Measurements from ENCODE around the gene KIAA1217. TPM values are rescaled to one million over a fixed set of nuclear protein-coding genes. Genes with fewer than 3 reads are reported as not detected.

The KIAA1217 gene
- total and polyA plus RNA-seq, 9 of the 15 experiments (the other 6 are each of a cell fraction or from before 2014, with no cell fraction given): 0.04 TPM; not detected in 8

DNA sequence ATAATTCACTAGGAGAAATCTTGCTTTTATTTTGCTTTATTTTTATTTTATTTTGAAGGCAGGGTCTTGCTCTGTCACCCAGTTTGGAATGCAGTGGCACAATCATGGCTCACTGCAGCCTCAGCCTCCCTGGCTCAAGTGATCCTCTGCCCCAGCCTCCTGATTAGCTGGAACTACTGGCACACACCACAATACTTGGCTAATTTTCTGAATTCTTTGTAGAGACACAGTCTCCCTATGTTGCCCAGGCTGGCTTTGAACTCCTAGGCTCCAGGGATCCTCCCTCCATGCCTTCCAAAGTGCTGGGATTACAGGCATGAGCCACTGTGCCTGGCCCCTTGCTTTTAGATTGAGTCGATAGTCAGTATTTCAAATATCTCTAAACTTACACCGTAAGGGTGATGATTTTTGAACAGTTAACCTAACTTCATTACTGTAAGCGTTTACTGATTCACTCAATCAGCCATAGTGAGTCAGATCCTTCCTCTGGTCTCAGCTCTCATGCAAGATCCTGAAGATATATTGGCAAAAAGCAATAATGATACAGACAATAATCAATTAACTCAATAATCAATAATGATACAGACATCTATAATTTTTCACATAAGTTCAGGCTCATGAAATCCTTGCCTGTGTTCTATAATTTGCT is 239.5 kb downstream of the KIAA1217 start:
- Histone ChIP-seq H3K4me2 (ENCODE audit: insufficient read depth, low read length) (no peak overlapping the region), H3K27me3 (ENCODE audit: control insufficient read depth in 2 of 2, insufficient read depth in 2 of 2, low read length in 2 of 2) (peaks cover 0 to 9% of the 10 kb centered on the region in 2 experiments; a peak in 3 of 5 replicates), H3K27ac (ENCODE audit: extremely low read depth, low read depth, low read length) (no peak overlapping the region), H2AFZ (ENCODE audit: low read depth, low read length) (no peak overlapping the region), H3K36me3 (ENCODE audit: control insufficient read depth, insufficient read depth, low read length) (no peaks in the 10 kb centered on the region), H3K4me3 (no peak overlapping the region), H3K9me3 (replicated peaks; ENCODE audit: control insufficient read depth, insufficient read depth, low read depth, low read length) (no peaks in the 10 kb centered on the region), H3K9me1 (ENCODE audit: control insufficient read depth, insufficient read depth, low read length) (no peaks in the 10 kb centered on the region), H3K79me2 (ENCODE audit: control insufficient read depth, insufficient read depth, low read length) (no peaks in the 10 kb centered on the region), H3K9ac (ENCODE audit: insufficient read depth in 1 of 2, low read depth in 2 of 2, low read length in 2 of 2) (no peak overlapping the region), H3K4me1 (replicated peaks in 1 of 2; ENCODE audit: control insufficient read depth in 2 of 2, insufficient read depth in 2 of 2, low read length in 2 of 2) (no peaks in the 10 kb centered on the region), H4K20me1 (replicated peaks; ENCODE audit: control insufficient read depth, insufficient read depth, low read length) (no peaks in the 10 kb centered on the region)
- no peak for TF ChIP-seq PHB (CRISPR knock-in tag; IDR thresholded peaks at IDR 0.05)
- TF ChIP-seq, protein P1, sequence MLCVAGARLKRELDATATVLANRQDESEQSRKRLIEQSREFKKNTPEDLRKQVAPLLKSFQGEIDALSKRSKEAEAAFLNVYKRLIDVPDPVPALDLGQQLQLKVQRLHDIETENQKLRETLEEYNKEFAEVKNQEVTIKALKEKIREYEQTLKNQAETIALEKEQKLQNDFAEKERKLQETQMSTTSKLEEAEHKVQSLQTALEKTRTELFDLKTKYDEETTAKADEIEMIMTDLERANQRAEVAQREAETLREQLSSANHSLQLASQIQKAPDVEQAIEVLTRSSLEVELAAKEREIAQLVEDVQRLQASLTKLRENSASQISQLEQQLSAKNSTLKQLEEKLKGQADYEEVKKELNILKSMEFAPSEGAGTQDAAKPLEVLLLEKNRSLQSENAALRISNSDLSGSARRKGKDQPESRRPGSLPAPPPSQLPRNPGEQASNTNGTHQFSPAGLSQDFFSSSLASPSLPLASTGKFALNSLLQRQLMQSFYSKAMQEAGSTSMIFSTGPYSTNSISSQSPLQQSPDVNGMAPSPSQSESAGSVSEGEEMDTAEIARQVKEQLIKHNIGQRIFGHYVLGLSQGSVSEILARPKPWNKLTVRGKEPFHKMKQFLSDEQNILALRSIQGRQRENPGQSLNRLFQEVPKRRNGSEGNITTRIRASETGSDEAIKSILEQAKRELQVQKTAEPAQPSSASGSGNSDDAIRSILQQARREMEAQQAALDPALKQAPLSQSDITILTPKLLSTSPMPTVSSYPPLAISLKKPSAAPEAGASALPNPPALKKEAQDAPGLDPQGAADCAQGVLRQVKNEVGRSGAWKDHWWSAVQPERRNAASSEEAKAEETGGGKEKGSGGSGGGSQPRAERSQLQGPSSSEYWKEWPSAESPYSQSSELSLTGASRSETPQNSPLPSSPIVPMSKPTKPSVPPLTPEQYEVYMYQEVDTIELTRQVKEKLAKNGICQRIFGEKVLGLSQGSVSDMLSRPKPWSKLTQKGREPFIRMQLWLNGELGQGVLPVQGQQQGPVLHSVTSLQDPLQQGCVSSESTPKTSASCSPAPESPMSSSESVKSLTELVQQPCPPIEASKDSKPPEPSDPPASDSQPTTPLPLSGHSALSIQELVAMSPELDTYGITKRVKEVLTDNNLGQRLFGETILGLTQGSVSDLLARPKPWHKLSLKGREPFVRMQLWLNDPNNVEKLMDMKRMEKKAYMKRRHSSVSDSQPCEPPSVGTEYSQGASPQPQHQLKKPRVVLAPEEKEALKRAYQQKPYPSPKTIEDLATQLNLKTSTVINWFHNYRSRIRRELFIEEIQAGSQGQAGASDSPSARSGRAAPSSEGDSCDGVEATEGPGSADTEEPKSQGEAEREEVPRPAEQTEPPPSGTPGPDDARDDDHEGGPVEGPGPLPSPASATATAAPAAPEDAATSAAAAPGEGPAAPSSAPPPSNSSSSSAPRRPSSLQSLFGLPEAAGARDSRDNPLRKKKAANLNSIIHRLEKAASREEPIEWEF (CRISPR knock-in tag; IDR thresholded peaks at IDR 0.05): peak; percentile 86; the same call in 1 of the 2 replicates
- TF ChIP-seq, protein P2, sequence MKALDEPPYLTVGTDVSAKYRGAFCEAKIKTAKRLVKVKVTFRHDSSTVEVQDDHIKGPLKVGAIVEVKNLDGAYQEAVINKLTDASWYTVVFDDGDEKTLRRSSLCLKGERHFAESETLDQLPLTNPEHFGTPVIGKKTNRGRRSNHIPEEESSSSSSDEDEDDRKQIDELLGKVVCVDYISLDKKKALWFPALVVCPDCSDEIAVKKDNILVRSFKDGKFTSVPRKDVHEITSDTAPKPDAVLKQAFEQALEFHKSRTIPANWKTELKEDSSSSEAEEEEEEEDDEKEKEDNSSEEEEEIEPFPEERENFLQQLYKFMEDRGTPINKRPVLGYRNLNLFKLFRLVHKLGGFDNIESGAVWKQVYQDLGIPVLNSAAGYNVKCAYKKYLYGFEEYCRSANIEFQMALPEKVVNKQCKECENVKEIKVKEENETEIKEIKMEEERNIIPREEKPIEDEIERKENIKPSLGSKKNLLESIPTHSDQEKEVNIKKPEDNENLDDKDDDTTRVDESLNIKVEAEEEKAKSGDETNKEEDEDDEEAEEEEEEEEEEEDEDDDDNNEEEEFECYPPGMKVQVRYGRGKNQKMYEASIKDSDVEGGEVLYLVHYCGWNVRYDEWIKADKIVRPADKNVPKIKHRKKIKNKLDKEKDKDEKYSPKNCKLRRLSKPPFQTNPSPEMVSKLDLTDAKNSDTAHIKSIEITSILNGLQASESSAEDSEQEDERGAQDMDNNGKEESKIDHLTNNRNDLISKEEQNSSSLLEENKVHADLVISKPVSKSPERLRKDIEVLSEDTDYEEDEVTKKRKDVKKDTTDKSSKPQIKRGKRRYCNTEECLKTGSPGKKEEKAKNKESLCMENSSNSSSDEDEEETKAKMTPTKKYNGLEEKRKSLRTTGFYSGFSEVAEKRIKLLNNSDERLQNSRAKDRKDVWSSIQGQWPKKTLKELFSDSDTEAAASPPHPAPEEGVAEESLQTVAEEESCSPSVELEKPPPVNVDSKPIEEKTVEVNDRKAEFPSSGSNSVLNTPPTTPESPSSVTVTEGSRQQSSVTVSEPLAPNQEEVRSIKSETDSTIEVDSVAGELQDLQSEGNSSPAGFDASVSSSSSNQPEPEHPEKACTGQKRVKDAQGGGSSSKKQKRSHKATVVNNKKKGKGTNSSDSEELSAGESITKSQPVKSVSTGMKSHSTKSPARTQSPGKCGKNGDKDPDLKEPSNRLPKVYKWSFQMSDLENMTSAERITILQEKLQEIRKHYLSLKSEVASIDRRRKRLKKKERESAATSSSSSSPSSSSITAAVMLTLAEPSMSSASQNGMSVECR (CRISPR knock-in tag; IDR thresholded peaks at IDR 0.05): no peak
- ChIA-PET CTCF (ENCODE audit: low intra/inter-chr PET ratio) (no interaction called here), POLR2A (no interaction called here)
- BruUV-seq (replicated peaks): no TSS peak
- DNase-seq (ENCODE audit: extremely low read depth in 1 of 4, low spot score in 3 of 4) (no peak), ATAC-seq (no peak), FAIRE-seq (no peak)
- in situ Hi-C loops (cut with MboI) (no loop called here), intact Hi-C loops (cut with micrococcal nuclease) (no loop called here)
- 0% methylated on average over 3 of the region's 3 CpGs for WGBS (ENCODE audit: insufficient coverage, low coverage, missing lambda C conversion rate)
